PC-9 (cell line): ENCODE measurements around the gene FOXN3. TPM values are rescaled to one million over a fixed set of nuclear protein-coding genes. Genes with fewer than 3 reads are reported as not detected.

Experiments
- BruUV-seq: library from RNA; stranded (reverse); fragments of 400-500 nt; replicated peaks from 2 replicates; lab custom pipeline; 2021; lab: Mats Ljungman, UMichigan
- CTCF ChIA-PET: fragments of 300-600 bp; sonication (Branson Sonifier 250); formaldehyde crosslinking; loops from one replicate; lab custom pipeline; 2022; ENCODE audit warnings: antibody characterized with exemption; lab: Charles Lee
- POLR2A ChIA-PET: fragments of 300-600 bp; sonication (Branson Sonifier 250); formaldehyde crosslinking; loops from one replicate; lab custom pipeline; 2022; ENCODE audit warnings: antibody characterized with exemption; ENCODE audit not compliant: unreplicated experiment; lab: Charles Lee
- DNase-seq, 2 experiments: peaks; one replicate each; pipeline versions ENCODE4 v3.0.0 to v3.0.0-alpha.2; 2015 to 2022; ENCODE audit warnings: mixed read lengths in 1 of 2
- H2AFZ ChIP-seq: fragments of 200-600 bp; sonication (generic); 2 replicates; pipeline ENCODE4 v1.8.1; 2017; ENCODE audit warnings: antibody characterized with exemption
- H3F3A ChIP-seq: fragments of 200-600 bp; sonication (generic); 2 replicates; pipeline ENCODE4 v1.8.1; 2017; ENCODE audit warnings: antibody characterized with exemption, mild to moderate bottlenecking, low read depth; ENCODE audit not compliant: insufficient read depth
- H3K27ac ChIP-seq: fragments of 200-600 bp; sonication (generic); 2 replicates; pipeline ENCODE4 v1.6.1; 2016; ENCODE audit warnings: mixed run types
- H3K27me3 ChIP-seq: fragments of 200-600 bp; sonication (generic); 2 replicates; pipeline ENCODE4 v1.6.1; 2016; ENCODE audit warnings: low read depth, mixed run types; ENCODE audit not compliant: insufficient read depth
- H3K36me3 ChIP-seq: fragments of 200-600 bp; sonication (generic); 2 replicates; pipeline ENCODE4 v1.6.1; 2016; ENCODE audit warnings: low read depth, mixed run types
- H3K4me1 ChIP-seq: fragments of 200-600 bp; sonication (generic); replicated peaks from 2 replicates; pipeline ENCODE4 v1.6.1; 2016; ENCODE audit warnings: mixed run types; ENCODE audit not compliant: insufficient read depth
- H3K4me2 ChIP-seq: fragments of 200-600 bp; sonication (generic); 2 replicates; pipeline ENCODE4 v1.6.1; 2017; ENCODE audit warnings: mixed run types
- H3K4me3 ChIP-seq: fragments of 200-600 bp; sonication (generic); 2 replicates; pipeline ENCODE4 v1.6.1; 2016; ENCODE audit warnings: mixed run types
- H3K79me2 ChIP-seq: fragments of 200-600 bp; sonication (generic); 2 replicates; pipeline ENCODE4 v1.6.1; 2017; ENCODE audit warnings: low read depth, mixed run types
- H3K9me2 ChIP-seq: fragments of 200-600 bp; sonication (generic); 2 replicates; pipeline ENCODE4 v1.8.1; 2017; ENCODE audit warnings: mild to moderate bottlenecking; ENCODE audit not compliant: insufficient read depth
- H3K9me3 ChIP-seq: fragments of 200-600 bp; sonication (generic); 2 replicates; pipeline ENCODE4 v1.8.1; 2016; ENCODE audit warnings: low read depth; ENCODE audit not compliant: insufficient read depth
- H4K20me1 ChIP-seq: fragments of 200-600 bp; sonication (generic); 2 replicates; pipeline ENCODE4 v1.8.1; 2017; ENCODE audit not compliant: insufficient read depth
- EZH2 ChIP-seq: fragments of 200-600 bp; sonication (generic); IDR thresholded peaks from 2 replicates; pipeline ENCODE4 v1.8.0; 2017; ENCODE audit warnings: antibody characterized with exemption, low read depth
- intact Hi-C: fragments of 100-400 bp; cut with micrococcal nuclease; formaldehyde crosslinking; loops from one replicate; pipeline ENCODE4 v1.10.0; 2022; ENCODE audit not compliant: unreplicated experiment
- total RNA-seq: library from RNA; stranded (reverse); gene quantifications from 2 replicates; pipeline ENCODE4 v1.2.3, GENCODE V29; 2021
- TF ChIP-seq, protein P1 (sequence below): fragments of 200-600 bp; sonication (generic); conservative IDR thresholded peaks from 2 replicates; pipeline ENCODE4 v1.6.1; 2017; ENCODE audit warnings: mixed run types, antibody characterized with exemption, mild to moderate bottlenecking, moderate library complexity

The FOXN3 gene
- total RNA-seq, 1 experiment from 2014 or later = 4.2 TPM

DNA sequence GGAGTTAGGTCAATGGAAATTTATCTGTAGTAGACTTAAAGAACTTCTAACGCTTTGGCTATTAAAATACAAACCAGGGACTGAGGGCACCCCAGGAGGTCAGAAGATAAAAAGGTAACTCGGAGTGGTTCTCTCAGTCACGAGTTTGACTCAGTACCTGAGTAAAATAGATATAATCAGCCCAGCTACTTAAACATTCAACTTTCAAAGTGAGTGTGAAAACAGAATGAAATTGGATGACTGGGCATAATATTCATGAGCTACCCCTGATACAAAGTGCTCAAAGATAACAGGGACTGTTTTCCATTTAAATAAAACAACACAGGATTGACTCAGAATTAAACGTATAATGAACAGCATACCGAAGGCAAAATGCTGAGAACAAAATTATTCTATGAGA is 75.0 kb downstream of the FOXN3 start:
- DNase-seq = no peak
- intact Hi-C loops = no loop called here
- no peak overlapping the region for H3K4me3 ChIP-seq
- H3K36me3 ChIP-seq = no peaks in the 10 kb centered on the region
- H3K27ac ChIP-seq = no peak overlapping the region
- POLR2A ChIA-PET = no interaction called here
- no peaks in the 10 kb centered on the region for H3K79me2 ChIP-seq
- no peaks in the 10 kb centered on the region for H4K20me1 ChIP-seq
- TF ChIP-seq EZH2 = no peak
- TF ChIP-seq, protein P1, sequence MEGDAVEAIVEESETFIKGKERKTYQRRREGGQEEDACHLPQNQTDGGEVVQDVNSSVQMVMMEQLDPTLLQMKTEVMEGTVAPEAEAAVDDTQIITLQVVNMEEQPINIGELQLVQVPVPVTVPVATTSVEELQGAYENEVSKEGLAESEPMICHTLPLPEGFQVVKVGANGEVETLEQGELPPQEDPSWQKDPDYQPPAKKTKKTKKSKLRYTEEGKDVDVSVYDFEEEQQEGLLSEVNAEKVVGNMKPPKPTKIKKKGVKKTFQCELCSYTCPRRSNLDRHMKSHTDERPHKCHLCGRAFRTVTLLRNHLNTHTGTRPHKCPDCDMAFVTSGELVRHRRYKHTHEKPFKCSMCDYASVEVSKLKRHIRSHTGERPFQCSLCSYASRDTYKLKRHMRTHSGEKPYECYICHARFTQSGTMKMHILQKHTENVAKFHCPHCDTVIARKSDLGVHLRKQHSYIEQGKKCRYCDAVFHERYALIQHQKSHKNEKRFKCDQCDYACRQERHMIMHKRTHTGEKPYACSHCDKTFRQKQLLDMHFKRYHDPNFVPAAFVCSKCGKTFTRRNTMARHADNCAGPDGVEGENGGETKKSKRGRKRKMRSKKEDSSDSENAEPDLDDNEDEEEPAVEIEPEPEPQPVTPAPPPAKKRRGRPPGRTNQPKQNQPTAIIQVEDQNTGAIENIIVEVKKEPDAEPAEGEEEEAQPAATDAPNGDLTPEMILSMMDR = no peak
- H3K9me2 ChIP-seq = no peaks in the 10 kb centered on the region
- no peaks in the 10 kb centered on the region for H3F3A ChIP-seq
- H2AFZ ChIP-seq = no peak overlapping the region
- H3K4me1 ChIP-seq = no peaks in the 10 kb centered on the region
- BruUV-seq = no TSS peak
- H3K27me3 ChIP-seq = peaks cover 32% of the 10 kb centered on the region
- no peaks in the 10 kb centered on the region for H3K9me3 ChIP-seq
- no peak overlapping the region for H3K4me2 ChIP-seq
- CTCF ChIA-PET = no interaction called here

DNA sequence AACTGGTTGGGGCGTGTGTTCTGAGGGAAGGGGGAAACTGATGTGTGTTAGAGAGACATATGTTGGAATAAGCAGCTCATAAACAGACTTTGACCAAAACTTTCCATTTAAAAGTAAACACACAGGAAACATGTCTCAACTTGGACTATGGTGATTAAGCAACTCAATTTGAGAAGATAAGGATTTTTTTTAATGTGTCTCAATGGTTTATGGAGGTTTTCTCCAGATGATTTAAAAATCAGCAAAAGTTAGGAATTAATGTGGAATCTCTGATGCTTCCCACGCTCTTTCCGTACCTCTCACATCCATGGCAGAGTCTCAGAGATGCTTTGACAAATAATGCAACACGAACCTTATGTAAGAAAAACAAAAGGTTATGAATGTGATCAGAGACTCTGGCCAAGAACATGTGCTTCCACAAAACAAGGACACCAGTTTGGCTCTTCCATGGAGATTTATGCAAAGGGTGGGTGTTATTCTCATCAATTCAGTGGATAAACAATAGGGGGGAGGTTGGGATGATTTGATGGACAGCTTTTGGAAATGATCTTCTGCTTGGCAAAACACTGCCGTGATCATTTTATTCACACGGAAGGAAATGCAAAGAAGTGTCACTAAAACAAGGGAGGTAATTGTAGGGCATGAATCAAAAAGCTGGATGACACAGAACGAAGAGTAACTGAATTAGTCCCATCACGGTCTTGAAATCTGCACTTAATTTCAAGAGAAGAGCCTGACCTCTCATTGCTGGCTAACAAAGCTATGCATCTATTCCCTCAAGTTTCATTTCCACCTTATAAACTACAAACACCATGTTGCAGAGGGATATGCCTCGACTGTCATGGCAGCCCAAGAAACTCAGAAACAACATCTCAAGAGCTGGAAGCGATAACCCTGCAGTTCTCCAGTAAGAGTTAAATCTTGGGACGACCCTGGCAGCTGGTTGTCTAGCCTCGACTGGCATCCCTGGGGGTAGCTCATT is 76.5 kb downstream of the FOXN3 start:
- Histone ChIP-seq H3K4me2 (no peak overlapping the region), H3K4me1 (no peaks in the 10 kb centered on the region), H3K9me2 (no peaks in the 10 kb centered on the region), H3F3A (no peaks in the 10 kb centered on the region), H3K79me2 (no peaks in the 10 kb centered on the region), H2AFZ (no peak overlapping the region), H3K4me3 (no peak overlapping the region), H3K9me3 (no peaks in the 10 kb centered on the region), H3K36me3 (no peaks in the 10 kb centered on the region), H3K27ac (no peak overlapping the region), H3K27me3 (peaks cover 31% of the 10 kb centered on the region), H4K20me1 (no peaks in the 10 kb centered on the region)
- TF ChIP-seq EZH2 = no peak
- TF ChIP-seq, protein P1 = no peak
- CTCF ChIA-PET = no interaction called here
- no TSS peak for BruUV-seq
- intact Hi-C loops = no loop called here
- POLR2A ChIA-PET = no interaction called here
- no peak for DNase-seq

DNA sequence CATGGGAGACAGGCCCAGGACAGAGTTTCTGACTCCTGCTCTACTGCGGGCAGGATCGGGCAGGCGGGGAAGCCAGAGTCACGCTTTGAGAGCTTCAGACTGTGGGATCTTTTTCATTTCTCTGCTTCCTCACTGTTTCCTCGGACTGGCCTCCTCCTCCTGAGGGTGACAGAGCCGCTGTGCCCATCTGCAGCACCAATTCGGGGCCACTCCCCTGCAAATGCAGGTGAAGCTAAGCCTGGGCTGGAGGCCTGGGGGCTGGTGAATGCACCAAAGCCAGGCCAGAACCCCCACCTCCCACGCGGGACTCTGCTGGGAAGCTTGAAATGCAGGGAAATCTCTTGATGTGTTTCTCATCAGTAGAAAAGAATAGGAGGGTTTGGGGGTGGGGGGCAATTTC is 77.5 kb downstream of the FOXN3 start:
- ChIA-PET CTCF (no interaction called here), POLR2A (no interaction called here)
- Histone ChIP-seq H3K27ac (no peak overlapping the region), H3K9me3 (no peaks in the 10 kb centered on the region), H4K20me1 (no peaks in the 10 kb centered on the region), H3K4me3 (no peak overlapping the region), H3K4me1 (no peaks in the 10 kb centered on the region), H3K9me2 (no peaks in the 10 kb centered on the region), H3K36me3 (no peaks in the 10 kb centered on the region), H3K27me3 (peaks cover 31% of the 10 kb centered on the region), H3K79me2 (no peaks in the 10 kb centered on the region), H3F3A (no peaks in the 10 kb centered on the region), H3K4me2 (no peak overlapping the region), H2AFZ (no peak overlapping the region)
- no peak for TF ChIP-seq EZH2
- TF ChIP-seq, protein P1 = no peak
- intact Hi-C loops = no loop called here
- no TSS peak for BruUV-seq
- no peak for DNase-seq
